ENCODE results near the gene CTDSPL2. TPM values are rescaled to one million over a fixed set of nuclear protein-coding genes. Genes with fewer than 3 reads are reported as not detected.

Gene CTDSPL2
- total and polyA plus RNA-seq, 12 donors, result 3.3 to 70.9 (median 27.9) TPM

GRCh38 chr15:44458429-44458828, 31.0 kb downstream of the CTDSPL2 start:
- no peaks in the 10 kb centered on the region for H3K27me3 ChIP-seq
- intact Hi-C loops (cut with DNase I), result no loop called here
- H3K4me1 ChIP-seq (replicated peaks in 1 of 2), result peaks cover 0 to 6% of the 10 kb centered on the region in 2 donors
- no peak overlapping the region for H3K4me3 ChIP-seq
- WGBS, 4 donors, result 19 to 36% (median 22%) methylated on average over 4 of the region's 4 CpGs
- no peak for DNase-seq
- no peak overlapping the region for H3K27ac ChIP-seq
- no peaks in the 10 kb centered on the region for H3K9me3 ChIP-seq (replicated peaks in 1 of 3)
- peaks cover 0 to 6% of the 10 kb centered on the region in 2 donors for H3K36me3 ChIP-seq (replicated peaks in 1 of 2)
- TF ChIP-seq POLR2A (IDR thresholded peaks at IDR 0.05), result no peak
- no peak for TF ChIP-seq CTCF (IDR thresholded peaks at IDR 0.05)

GRCh38 chr15:44468709-44469385, 41.4 kb downstream of the CTDSPL2 start:
- Histone ChIP-seq H3K9me3 (replicated peaks in 1 of 3) (no peaks in the 10 kb centered on the region), H3K27me3 (no peaks in the 10 kb centered on the region), H3K4me1 (replicated peaks in 1 of 2) (no peaks in the 10 kb centered on the region), H3K4me3 (no peak overlapping the region), H3K27ac (no peak overlapping the region), H3K36me3 (replicated peaks in 1 of 2) (no peaks in the 10 kb centered on the region)
- no peak for TF ChIP-seq CTCF (IDR thresholded peaks at IDR 0.05)
- whole genome bisulfite sequencing, 4 donors, result 60 to 71% (median 65%) methylated on average over 3 of the region's 3 CpGs
- DNase-seq, result no peak
- intact Hi-C loops (cut with DNase I), result no loop called here

GRCh38 chr15:44471885-44472455, 44.5 kb downstream of the CTDSPL2 start:
- WGBS, 4 donors, result 95 to 99% (median 97%) methylated on average over 2 of the region's 2 CpGs
- H3K27ac ChIP-seq, result no peak overlapping the region
- TF ChIP-seq CTCF (IDR thresholded peaks at IDR 0.05) (no peak), POLR2A (IDR thresholded peaks at IDR 0.05) (no peak)
- H3K27me3 ChIP-seq, result no peaks in the 10 kb centered on the region
- H3K9me3 ChIP-seq (replicated peaks in 1 of 3), result no peaks in the 10 kb centered on the region
- no peaks in the 10 kb centered on the region for H3K36me3 ChIP-seq (replicated peaks in 1 of 2)
- intact Hi-C loops (cut with DNase I), result no loop called here
- no peaks in the 10 kb centered on the region for H3K4me1 ChIP-seq (replicated peaks in 1 of 2)
- DNase-seq, result no peak
- no peak overlapping the region for H3K4me3 ChIP-seq

GRCh38 chr15:44479343-44479742, 51.9 kb downstream of the CTDSPL2 start:
- H3K4me3 ChIP-seq, result no peak overlapping the region
- no peaks in the 10 kb centered on the region for H3K36me3 ChIP-seq (replicated peaks in 1 of 2)
- no peak overlapping the region for H3K27ac ChIP-seq
- no peaks in the 10 kb centered on the region for H3K9me3 ChIP-seq (replicated peaks in 1 of 3)
- WGBS, 4 donors, result 96 to 100% (median 97%) methylated on average over 2 of the region's 2 CpGs
- no peak for DNase-seq
- no peaks in the 10 kb centered on the region for H3K27me3 ChIP-seq
- TF ChIP-seq POLR2A (IDR thresholded peaks at IDR 0.05), result no peak
- TF ChIP-seq CTCF (IDR thresholded peaks at IDR 0.05), result no peak
- H3K4me1 ChIP-seq (replicated peaks in 1 of 2), result no peaks in the 10 kb centered on the region
- intact Hi-C loops (cut with DNase I), result no loop called here

Data from adrenal gland (tissue), 12 donors.